GM19043 (cell line): ENCODE results near the gene TRIP11.

Source experiments
- ATAC-seq: cut with Tn5 transposase; IDR thresholded peaks from one replicate; pipeline ENCODE4 v1.9.1; 2021; ENCODE audit warnings: low read depth; ENCODE audit not compliant: unreplicated experiment

Gene TRIP11

DNA sequence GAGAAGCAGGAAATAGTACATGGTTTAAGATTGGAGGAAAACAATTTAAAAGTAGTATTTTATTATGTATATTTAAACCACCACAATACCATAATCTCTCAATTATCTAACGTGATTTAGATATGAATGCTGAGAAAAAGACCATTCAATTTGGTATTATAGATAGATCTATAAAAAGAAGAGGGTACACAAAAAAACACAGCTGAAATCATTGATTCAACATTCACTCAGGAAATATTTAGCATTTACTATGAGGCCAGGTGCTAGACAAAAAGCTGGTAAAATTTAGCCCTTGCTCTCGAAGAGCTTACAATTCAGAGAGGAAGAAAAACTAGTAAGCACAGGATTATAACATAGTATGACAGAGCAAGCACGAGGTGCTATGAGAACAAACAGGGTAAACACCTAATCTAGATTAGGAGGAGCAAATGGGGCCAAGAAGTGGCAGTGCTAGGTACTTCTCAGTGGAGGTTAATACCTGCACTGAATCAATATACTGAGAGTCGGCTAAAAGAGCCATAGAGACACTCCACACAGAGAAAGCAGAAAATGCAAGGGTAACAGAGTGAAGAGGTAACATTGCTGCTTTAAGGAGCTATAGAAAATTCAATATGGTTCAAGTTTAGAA lies 27.6 kb downstream of the TRIP11 start:
- ATAC-seq = no peak

DNA sequence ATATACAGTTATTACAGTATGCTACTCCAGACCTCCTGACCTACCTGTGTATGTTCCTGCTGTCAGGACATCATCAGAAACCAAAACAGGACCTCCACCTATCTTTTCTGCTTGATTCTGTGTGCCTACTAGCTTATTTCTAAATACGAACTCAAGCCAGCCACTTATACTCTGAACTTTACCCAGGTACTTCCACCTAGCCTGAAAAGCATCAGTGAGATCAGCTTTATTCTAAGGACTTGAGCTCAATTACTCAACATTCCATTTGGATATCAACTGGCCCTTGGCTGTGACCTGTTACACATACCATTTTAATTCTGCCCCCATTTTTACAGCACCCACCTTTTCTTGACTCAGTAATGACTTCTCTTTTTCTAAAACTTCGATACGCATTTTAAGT lies 29.2 kb downstream of the TRIP11 start:
- no peak for ATAC-seq

DNA sequence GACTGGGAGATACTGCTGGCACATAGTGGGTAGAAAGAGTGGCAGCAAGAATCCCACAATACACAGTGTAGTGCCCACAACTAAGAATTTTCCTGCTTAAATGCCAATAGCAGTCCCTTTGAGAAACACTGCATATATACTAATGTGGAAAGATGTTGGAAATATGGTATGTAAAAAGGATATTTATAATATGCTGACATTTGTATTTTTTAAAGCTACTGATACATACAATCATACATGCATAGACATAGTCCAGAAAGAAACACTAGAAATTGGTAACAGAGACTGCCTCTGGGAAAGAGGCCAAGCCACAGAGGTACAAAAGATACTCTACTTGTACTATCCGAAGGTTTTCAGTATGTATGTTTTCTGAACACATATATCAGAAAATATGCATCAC lies 30.3 kb downstream of the TRIP11 start:
- ATAC-seq = no peak

DNA sequence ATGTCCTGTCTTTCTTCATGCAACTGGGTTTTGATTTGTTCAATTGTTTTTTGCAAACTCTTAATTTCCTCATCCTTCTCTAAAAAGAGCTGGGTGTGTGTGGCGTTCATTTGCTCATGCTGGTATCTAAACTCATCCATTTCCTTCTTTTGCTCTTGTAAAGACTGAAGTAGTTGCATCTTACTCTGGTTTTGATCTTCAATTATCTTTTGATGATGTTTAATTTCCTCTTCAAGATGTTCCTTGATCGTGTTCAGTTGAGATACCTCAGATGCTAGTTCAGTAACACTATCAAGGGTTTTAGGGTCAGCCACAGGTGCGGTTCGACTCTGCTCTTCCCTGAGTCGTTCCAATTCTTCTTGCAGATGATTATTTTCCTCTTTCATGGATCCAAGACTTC lies 34.8 kb downstream of the TRIP11 start:
- no peak for ATAC-seq

DNA sequence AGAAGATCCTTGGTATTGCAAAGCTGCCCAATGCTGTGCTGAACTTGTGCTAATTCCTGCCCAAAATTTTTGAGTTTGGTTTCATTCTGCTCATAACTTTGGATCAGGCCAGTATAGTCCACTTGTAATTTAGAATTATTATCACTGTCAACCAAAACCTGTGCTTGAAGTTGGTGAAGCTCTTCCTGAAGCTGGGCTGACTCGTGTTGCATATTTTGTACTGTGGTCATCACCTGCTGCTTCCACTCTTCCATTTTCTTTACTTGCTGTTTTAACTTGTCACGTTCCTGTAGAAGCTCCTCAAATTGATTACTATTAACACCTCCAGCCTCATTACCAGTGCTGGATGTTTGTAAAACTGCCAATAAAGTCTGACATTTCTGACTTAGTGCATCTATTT lies 35.8 kb downstream of the TRIP11 start:
- no peak for ATAC-seq

DNA sequence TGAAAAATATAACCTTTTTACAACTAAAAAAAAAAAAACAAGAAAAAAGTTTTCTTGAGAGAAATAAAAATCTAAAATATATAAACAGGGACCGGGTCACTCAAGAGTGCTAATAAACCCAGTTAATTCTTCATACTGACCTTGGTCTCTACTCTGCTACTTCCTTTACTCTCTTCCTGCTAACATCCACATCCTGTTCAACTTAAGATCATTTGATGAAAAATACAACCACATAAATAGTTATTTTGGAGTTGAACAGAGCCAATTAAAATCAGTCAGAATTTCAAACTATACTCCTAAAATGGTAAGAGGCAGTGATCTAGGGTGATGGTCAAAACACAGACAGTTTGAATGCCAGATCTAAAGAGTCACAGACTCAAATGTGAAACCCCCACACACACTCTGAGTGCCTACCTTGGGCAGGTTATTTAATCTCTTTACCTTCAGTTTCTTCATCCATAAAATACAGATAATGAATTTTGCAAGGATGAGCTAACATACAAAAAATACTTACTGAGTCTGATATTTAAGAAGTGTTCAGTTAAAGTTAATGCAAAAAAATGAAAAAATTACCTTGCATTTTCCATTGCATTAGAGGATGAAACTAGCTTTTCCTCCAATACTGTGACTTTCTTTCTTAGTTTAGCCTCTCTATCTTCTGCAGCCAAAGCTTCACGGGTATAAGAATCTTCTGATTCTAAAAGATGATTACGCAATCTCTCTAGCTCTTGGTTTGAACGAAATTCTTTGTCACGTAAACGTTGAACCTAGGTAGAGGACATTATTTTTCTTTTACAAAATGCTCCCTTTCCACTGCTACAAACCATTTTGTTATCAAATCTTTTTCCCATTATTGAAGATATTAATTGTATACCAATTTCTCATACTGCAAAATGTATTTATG lies 40.9 kb downstream of the TRIP11 start:
- no peak for ATAC-seq

DNA sequence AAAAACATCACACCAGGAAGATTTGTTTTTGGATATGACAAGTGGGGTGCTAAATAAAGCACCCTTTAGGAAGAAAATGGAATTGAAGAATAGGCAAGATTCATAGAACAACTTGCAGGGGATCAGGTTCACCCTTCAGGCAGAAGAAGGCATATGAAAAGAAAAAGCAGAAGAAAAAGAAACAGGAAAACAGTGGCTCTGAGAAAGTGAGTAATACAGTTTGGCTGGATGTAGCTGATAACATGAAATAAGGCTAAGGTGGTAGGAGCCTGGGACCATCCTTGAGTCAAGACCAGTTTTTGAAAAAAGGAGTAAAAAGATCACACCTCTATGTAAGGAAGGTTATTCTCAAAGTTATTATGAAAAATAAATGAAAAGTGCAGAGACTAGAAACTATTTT lies 42.4 kb downstream of the TRIP11 start:
- ATAC-seq = no peak

DNA sequence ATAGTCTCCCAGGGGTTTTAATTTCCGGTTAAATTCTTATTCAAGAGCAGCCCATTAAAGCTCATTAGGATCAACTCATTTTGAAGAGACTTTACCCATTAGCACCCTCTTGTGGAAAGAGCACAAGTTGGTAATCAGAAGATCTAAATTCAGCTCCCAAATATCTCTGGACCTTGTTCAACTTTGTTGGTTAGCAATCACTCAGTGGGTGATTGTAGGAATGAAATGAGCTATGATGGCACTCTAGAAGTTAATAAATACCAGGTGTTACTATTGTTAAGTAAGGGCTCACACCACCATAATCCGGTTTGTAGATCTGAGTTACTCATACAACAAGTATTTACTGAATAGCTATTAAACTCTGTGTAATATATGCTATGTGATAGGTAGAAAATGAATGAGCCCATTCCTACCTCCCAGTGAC lies 42.9 kb downstream of the TRIP11 start:
- no peak for ATAC-seq

DNA sequence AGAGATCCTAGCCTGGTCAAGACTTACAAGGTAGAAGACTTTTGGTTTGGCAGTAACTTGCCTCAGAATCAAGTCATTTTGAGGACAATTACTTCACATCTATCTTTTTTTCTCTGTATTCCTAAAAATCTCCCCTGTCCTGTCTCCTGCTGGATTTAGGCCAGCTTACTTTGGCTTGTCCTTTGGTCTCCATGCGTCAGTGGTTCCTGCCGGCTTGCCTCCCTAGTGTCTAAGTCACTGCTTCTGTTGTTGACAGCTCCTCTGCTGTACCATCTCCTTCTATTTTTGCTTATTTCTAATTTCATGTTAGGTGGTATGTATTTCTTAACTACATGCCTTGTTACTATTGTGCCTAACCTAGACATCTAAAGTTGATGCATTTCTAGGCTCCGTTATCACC lies 52.7 kb downstream of the TRIP11 start:
- ATAC-seq = no peak

DNA sequence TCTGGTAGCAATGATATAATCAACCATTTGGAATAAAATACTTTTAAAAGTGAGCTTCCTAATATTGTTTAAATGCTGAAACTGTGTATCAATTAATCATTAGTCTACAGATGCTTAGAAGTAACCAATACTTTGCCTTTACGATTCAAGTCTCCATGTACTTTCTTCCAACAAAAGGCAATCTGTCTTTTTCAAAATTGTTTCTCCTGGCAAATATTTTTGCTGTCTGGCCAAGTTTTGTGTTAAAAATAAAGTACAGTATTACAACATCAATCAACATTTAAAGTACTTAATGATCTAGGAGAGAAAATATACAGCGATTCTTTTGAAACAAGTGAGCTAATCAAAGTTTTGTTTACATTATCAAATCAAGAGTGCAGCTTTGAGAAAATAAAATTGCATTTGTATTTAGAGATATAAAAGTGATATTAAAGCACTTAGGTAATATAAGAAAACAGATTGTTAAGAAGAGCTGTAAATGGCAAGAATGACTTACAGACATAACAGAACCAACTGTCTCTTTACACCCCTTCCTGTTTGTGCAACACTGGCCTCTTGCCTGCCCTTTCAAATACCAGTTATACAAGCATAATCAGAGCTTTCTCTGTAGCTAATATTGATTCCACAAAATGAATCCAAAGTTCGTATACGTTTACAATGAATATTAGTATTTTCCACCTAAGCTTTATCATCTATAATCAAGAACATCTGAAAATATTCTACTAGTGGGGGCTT lies 54.2 kb downstream of the TRIP11 start:
- no peak for ATAC-seq

DNA sequence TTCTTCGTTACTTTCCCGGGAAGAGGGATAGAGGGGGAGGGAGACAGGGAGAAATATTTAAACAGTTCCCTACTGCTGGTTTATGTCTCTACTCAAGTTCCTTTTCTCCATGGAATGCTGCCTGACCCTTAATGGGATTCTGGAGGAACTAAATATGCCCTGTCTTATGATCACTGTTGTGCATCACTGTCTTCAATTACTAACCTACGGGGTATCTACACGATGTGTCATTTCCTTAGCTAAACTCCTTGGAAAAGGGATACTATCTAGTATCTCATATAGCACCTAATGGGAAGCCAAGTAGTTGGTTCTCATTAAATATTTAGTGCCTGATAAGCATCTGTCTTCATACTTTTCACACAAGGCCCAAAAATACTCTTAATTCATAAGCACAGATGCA lies 54.9 kb downstream of the TRIP11 start:
- no peak for ATAC-seq

DNA sequence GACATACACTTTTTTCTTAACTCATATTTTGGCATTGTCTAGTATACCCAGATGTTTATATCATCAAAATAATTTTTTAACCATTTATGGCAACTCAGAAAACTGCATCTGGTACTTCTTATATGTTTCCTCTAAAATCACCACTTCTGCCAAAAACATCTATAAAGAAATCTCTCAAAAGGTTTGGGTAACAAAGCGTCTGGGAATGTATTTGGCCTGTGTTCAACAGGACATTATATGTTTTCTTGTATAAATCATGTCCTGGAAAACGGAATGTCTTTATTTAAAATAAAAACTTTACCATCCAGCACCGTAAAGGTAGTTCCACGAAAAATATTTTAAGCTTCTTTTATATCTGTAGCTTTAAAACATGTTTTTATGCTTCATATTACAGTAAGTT lies 56.3 kb downstream of the TRIP11 start:
- no peak for ATAC-seq

DNA sequence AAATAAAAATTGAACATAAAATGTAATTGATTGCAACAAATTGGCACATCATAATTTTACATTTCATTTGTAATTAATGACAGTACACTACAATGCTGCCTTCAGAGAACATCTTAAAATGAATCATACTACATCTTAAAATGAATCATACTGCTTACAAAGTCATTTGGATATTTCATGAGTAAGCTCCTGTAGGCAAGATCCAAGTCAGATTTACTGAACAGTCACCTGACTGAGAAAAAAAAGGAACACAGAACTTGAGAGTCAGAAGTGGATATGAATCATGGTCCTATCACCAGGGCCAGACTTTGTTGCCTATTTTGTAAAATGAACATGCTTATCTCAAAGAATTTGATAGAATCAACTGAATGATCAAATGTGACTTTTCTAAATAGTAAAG lies 59.7 kb downstream of the TRIP11 start:
- ATAC-seq = no peak

DNA sequence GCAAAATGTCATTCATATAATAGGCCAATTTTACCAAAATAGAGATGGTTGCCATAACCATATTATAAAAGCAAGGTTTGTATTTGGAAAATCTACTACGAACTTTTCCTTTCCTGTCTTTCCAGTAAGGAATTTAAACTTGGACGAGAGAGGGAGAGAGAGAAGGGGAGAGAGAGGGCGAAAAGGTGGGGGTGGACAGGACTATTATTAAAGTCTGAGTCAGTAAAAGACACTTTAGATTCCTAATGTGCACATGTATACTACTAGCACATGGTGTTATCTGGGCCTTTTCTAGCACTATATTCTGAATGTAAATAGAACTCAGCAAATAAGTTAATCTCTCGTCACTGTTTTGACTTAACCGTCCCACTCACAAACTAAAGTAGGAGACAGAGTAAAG lies 62.0 kb downstream of the TRIP11 start:
- no peak for ATAC-seq

DNA sequence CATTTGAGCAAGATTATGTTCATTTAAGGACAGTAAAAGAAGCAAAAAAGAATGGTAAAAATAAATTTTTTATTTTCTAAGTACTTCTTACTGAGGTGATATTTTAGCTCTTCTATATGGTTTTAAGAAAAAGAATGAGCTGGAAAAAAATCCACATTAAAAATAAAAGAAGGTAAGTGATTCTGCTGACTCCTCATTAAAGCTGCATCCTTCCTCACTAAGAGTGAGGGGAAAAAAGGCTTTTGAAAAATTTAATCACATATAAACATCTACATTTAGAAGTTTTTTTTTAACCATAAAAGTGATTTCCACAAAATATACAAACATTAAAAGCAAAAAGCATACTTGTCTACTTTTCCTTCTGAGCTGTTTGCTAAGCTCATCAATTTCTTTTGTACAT lies 64.1 kb downstream of the TRIP11 start:
- ATAC-seq = no peak

DNA sequence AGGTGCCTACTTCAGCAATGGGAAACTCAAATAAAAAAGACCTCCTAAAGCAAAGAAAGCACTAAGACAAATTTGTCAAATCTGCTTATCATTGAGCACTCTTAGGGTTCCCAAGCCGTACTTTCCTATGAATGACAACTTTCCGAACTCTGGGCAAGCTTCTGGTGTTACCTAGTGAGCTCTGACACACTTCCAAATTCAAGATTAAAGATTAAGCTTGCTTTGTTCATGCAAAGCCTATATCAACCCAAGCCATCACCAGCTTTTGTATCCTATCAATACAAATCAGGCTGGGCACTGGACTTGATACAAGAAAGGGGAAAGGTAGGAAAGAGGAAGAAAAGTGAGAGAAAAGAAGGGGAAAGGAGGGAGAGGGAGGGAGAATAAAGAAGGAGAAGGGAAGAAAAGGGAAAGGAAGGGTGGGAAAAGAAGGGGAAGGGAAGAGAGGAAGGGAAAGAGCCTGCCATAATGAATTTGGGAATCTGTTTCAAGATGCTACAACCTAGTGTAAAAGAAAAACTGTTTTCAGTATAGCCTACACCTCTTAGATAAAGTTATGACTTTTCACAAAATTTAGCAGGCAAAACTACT lies 68.6 kb downstream of the TRIP11 start:
- ATAC-seq = no peak

DNA sequence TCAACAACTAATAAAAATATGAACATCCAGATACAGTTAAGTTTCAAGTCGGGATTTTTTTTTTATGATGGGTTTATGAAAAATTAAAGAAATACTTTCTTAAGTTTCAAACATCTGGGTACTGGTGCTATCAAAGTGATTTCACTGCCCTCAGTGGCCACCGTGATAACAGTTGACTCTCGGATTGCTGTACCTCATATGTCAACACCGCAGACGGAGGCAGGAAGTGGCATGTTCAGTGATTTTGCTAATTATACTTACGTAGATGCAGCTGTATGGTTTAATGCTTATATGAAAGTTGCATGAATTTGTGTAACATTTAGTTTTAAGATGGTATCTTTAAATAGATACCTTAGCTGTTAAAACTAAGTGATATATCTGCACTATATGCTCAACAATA lies 71.6 kb downstream of the TRIP11 start:
- no peak for ATAC-seq

DNA sequence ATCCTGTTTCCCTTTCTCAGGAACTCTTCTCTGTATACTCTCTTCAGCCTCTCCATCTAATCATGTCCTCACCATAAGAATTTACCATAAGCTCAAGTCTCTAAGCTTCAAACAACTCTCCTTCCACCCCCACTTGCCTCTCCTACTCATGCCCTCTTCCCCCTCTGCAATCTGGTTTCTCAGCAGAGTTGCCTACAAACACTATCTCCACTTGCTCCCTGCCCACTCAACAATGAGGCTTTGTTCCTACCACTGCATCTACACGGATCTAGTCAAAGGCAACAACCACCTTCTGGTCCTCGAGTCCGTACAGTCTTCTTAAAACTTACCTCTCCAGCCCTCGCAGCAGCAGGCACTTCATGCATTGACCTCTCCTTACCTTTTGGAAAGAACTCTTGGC lies 75.1 kb downstream of the TRIP11 start:
- no peak for ATAC-seq

DNA sequence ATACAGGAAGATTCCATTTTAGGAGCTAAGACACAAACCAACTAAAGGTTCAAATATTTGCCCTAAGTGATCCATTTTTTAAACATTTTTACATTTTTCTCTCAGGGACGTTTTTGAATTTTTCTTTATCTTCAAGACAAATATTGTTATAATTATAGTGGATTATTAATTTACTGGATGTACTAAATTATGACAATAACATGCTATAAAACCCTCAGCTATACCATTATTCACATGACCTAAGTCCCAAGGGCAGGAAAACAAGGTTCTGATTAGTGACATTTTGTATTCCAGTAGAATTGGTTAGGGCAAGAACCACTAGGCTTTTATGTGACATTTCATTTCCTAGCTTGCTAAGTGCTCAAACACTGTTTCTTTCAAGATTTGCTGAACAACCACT lies 75.8 kb downstream of the TRIP11 start:
- no peak for ATAC-seq

DNA sequence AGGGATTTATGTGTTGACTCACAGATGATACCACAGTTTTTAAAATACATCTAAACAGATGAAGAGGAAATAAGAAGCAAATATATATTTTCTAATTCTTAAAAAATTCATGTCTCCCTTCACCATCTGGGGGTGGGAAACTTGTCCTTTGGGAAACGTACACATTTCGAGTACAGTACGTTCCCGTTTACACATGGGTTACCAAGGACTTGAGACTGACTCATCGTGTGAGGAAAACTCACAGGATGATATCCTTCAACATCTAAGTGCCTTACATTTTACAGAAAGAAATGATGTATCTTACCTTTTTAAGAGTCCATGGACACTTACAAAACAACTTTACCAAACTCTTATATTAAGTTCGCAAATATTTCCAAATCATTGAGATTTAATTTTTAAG lies 76.4 kb downstream of the TRIP11 start:
- no peak for ATAC-seq
